HEK293T (cell line): ENCODE measurements around the gene UGT1A10.

Experiments
- FOXM1 ChIP-seq: fragments of 450-650 bp; IDR thresholded peaks from 2 replicates; pipeline ENCODE4 v1.6.1; 2017; ENCODE audit warnings: mild to moderate bottlenecking, borderline replicate concordance
- SP1 ChIP-seq: fragments of 450-650 bp; IDR thresholded peaks from 2 replicates; pipeline ENCODE4 v1.6.1; 2017

DNA sequence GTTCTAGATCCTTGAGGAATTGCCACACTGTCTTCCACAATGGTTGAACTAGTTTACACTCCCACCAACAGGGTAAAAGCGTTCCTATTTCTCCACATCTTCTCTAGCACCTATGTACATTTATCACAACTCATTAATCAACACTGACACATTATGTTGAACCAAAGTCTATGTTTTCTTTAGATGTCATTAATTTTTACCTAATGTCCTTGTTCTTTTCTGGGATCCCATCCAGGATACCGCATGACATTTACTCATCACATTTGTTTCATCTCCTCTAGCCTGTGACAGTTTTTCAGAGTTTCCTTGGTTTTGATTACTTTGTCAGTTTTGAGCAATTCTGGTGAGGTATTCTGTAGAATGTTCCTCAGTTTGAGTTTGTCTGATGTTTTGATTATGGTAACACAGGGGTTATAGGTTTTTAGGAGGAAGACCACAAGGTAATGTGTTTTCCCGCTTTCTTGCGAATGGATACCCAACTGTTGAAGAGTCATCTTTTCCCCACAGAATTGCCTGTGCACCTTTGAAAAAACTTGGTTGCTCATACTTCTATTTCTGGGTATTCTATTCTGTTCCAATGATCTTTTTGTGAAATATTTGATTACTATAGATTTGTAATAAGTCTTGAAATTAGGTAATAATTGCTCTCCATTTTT, 32.5 kb downstream of the UGT1A10 start:
- TF ChIP-seq SP1 (no peak), FOXM1 (no peak)
